ENCODE results near the gene ZNF284.

DNA sequence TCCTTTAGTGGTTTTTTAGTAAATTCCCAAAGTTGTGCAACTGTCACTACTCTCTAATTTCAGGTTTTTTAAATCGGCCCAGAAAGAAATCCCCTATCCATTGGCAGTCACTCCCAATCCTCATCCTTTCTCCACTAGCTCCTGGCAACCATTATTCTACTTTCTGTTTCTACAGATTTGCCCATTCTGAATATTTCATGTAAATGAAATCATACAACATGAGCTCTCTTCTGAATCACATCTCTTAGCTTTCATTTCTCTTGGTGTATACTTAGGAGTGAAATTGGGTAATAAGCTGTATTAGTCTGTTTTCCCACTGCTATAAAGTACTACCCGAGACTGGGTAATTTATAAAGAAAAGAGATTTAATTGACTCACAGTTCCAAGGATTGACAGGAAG lies 29.8 kb upstream of the ZNF284 start:
- TF ChIP-seq, protein P1, sequence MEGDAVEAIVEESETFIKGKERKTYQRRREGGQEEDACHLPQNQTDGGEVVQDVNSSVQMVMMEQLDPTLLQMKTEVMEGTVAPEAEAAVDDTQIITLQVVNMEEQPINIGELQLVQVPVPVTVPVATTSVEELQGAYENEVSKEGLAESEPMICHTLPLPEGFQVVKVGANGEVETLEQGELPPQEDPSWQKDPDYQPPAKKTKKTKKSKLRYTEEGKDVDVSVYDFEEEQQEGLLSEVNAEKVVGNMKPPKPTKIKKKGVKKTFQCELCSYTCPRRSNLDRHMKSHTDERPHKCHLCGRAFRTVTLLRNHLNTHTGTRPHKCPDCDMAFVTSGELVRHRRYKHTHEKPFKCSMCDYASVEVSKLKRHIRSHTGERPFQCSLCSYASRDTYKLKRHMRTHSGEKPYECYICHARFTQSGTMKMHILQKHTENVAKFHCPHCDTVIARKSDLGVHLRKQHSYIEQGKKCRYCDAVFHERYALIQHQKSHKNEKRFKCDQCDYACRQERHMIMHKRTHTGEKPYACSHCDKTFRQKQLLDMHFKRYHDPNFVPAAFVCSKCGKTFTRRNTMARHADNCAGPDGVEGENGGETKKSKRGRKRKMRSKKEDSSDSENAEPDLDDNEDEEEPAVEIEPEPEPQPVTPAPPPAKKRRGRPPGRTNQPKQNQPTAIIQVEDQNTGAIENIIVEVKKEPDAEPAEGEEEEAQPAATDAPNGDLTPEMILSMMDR (IDR thresholded peaks at IDR 0.05; ENCODE audit: low read length) = no peak
- TF ChIP-seq EZH2 (IDR thresholded peaks at IDR 0.05; ENCODE audit: borderline replicate concordance, low read length) = no peak
